CD4-positive, alpha-beta T cell treated with Interleukin-6 at 100 ng/mL for 8 hours (primary cell): ENCODE data around the gene STARD10.

Experiments used
- DNase-seq: peaks from one replicate; pipeline ENCODE4 v3.0.0-alpha.2; 2020; ENCODE audit warnings: mixed read lengths, low spot score

Gene STARD10

GRCh38 chr11:72780296-72781062 lies 13.4 kb downstream of the STARD10 start:
- no peak for DNase-seq

DNA sequence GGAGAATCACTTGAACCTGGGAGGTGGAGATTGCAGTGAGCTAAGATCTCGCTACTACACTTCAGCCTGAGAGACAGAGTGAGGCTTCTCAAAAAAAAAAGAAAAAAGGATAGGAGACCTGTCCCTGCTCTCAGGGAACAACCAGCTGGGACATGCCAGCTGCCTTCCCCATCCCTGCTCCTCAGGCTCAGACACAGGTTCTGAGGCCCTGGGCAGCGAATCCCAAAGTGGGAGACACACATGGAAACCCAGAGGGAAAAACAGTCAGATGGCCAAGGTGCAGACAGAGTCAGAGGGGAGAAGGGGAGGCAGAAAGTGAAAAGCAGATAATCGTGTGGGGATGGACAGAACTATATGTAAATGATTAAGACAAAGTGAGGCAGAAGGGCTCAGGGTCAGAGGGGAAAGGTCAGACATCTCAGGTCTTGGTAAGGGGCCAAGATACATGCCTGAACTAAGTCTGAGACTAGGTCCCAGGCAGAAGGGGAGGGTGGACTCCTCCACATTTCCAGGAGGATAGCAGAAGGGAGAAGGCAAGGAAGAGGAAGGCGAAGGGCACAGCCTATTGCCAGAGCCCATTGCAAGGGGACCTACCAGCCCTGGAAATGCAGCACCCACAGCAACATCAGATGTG lies 14.2 kb downstream of the STARD10 start:
- DNase-seq, result no peak

- DNase-seq, result no peak
Measured at GRCh38 chr11:72778535-72779494, 15.0 kb downstream of the STARD10 start.

DNA sequence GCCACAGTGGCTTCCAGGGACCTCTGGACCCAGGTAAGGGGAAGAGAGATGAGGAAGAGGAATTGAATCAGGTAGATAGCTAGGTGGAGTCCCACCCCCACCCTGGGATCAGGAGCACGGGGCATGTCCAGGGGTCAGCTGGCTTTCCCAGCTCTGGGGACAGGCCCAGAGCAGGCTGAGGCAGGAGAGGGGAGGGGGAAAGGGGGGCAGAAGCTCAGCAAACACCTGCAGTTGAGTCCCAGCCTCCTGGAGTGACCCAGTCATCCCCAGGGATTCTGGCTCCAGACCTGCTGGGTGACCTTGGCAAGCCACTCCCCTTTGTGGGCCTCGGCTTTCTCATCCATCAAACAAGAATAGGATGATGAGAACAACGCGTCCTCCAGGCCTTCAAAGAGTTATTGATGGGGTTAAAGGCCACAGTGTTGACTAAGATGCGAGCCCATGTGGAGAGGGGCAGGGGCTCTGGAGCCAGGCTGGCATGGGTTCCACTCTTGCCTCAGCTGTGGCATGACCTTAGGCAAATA lies 16.0 kb downstream of the STARD10 start:
- DNase-seq, result no peak

- no peak for DNase-seq
Measured at GRCh38 chr11:72776844-72777754, 16.7 kb downstream of the STARD10 start.

DNA sequence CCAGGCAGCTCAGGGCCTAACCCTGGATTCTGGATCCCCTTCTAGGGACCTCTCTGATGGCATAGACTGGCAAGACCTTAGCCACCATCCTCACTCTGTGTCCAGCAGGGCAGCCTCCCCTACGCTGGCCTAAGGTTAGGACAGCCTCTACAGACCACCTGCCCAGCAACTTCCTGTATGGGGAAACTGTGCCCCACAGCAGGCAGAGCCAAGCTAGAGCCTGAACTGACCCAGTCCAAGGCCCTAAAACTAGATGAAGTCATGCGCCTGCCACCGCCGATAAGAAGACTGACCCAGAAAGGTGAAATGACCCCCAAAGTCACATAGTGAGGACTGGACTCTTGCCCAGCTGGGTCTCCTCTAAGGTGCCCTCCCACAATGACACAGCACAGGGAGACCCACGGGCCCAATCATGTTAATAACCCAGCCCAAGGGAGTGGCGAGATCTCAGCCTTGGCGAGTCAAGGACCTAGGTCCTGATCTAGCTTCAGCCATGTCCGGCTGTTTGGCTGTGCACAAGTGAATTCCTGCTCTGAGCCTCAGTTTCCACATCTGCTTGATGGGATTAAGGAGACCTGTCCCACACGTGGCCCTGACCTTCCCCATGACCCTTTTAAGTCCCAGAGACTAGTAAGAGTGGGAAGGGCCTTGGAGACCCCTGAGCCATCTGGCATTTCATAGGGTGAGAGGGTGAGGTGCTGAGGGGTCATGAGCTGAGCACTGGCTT lies 17.6 kb downstream of the STARD10 start:
- DNase-seq, result no peak

- no peak for DNase-seq
Measured at GRCh38 chr11:72775288-72776110, 18.3 kb downstream of the STARD10 start.

DNA sequence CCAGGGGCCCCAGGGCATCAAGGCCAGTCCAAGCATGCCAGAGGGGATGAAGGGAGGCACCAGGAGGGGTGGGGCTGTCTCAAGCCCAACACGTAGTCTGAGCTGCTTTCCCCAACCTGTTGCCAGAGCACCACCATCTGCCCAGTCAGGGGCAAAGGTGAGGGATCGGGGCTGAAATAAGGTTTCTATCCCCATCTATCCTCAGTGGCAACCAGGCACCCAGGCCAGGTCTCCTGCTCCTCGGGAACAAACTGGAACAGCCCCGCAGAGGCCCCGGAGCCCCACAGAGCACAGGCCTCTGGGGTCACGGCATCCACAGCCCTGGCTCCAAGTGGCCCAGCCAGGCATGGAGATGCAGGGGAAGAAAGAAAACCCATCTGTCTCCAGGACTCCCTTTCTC lies 19.3 kb downstream of the STARD10 start:
- no peak for DNase-seq

- no peak for DNase-seq
Measured at GRCh38 chr11:72773696-72774095, 20.2 kb downstream of the STARD10 start.

DNA sequence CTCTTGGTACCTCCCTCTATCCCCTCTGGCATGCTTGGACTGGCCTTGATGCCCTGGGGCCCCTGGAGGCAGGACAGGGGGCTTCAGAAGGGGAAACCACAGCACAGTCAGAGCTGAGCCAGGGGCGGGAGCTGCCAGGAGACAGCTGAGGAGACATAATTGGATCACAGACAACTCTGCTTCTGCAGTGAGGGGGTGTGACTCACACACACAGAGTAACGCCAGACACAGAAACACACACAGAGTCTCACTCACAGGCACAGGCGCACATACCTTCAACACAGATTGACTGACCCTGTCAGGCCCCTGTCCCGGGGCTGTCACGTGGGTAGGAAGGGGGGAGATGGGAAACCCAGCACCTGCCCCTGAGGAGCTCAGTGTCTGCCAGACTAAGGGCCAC lies 20.6 kb downstream of the STARD10 start:
- DNase-seq, result no peak

DNA sequence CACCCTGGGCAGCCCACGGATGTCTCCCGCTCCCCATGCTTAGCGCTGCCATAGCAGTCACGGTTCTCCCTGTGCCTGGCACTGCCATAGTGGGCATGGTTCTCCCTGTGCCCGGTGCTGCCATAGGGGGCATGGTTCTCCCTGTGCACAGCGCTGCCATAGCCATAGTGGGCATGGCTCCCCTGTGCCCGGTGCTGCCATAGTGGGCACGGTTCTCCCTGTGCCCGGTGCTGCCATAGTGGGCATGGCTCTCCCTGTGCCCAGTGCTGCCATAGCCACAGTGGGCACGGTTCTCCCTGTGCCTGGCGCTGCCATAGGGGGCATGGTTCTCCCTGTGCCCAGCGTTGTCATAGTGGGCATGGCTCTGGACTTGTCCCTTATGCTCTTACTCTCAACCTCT lies 21.8 kb downstream of the STARD10 start:
- DNase-seq, result no peak

DNA sequence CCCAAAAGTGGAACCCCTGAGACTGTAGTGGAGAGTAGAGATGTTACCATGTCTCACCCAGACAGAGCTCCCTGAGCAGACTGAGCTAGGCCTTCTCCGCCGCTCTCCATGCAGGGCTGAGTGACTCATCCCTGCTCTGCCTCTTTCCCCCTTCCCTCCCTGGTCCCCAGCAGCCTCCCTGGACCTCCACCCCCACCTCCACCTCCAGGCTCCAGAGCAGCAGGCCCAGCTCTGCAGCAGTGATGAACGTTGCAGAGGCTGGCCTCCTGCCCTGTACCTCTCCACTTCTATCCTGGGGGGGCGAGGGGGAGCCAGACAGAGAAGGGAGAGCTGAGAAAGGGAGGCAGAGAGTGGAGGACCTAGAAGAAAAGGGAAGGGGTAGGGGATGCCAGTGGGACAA lies 22.3 kb downstream of the STARD10 start:
- no peak for DNase-seq

DNA sequence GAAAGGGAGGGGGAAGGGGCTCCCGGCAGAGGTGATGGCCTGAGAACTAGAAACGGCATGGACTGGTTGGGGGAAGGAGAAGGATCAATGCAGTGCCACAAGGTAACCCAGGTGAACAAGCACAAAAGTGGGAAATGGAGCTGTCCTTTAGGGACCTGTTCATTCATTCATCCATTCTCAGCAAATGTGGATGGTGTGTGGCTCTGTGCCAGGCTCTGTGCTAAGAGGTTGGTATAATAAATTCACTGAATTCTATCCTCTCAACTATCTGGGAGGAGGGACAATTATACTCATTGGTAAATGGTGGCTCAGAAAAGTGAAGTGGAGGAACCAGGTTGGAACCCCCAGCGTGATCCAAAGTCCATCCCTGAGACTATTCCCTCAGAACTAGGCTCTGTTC lies 23.0 kb downstream of the STARD10 start:
- DNase-seq, result no peak

DNA sequence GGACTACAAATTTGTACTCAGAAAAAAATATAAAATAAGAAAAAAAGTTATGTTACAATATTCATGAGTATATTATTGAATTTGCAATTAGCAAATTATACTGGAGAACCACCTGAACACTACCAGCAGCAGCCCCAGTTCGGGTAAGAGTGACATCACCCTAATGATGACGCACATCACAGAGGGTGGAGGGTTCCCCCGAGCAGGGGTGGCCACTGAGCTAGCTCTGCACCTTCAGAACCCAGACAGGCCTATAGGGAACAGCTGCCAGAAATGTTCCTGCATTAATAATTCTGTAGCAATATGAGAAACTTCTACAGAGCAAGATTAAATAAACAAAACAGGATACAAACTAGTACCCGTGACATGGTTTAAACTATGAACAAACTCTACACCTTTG lies 24.2 kb downstream of the STARD10 start:
- DNase-seq, result no peak

DNA sequence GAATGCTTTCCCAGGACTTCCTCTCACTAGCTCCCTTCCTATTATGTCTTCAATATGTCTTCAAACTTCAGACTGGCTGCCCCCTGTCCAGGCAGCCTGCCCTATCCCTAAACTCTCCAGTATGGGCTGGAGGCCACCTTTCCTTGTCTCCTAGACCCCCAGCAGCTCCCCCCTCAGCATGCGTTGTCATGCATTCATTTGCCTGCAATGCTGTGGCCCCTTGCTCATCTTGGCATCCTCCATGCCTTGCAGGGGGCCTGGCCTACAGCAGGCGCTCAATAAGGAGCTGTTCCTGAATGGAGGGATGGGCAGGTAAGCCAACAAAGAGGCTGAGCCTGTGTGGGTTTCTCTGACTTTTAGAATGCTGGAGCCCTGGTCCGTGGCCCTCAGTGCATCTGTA lies 25.3 kb downstream of the STARD10 start:
- no peak for DNase-seq

GRCh38 chr11:72767203-72768062 lies 26.4 kb downstream of the STARD10 start:
- no peak for DNase-seq

- no peak for DNase-seq
Measured at GRCh38 chr11:72766152-72766902, 27.5 kb downstream of the STARD10 start.

DNA sequence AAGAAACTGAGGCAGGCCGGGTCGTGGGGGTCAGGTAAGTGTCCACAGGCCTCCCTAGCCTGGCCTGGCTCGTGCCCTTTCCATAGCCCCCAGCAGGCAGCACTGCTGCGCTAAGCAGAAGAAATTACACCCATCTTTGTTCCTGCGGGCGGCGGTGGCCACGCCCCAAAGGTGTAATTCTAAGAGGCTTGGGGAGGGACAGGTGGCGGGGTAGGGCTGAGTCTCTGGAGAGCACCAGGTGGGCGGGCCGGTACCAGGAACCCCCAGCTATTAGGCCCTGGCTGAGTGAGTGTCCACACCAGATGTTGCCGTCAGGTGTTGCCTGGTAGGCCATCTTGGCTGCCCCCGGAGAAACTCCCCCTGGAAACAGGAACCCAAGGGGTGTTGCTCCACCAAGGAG lies 29.3 kb downstream of the STARD10 start:
- DNase-seq, result no peak
